Upper lobe of right lung (tissue), 1 donor: ENCODE results near the gene PCK2. TPM values are rescaled to one million over a fixed set of nuclear protein-coding genes. Genes with fewer than 3 reads are reported as not detected.
A peak's percentile ranks its signal among the peaks of the same experiment; 100 is the strongest.
"Not testable (repeated sequence)": the region's sequence is repeated elsewhere in the genome, so short reads cannot be mapped to it uniquely, and the experiment has no call there.

Source experiments
- ATAC-seq: fragments of 200-7000 bp; cut with Tn5 transposase; one replicate; pipeline ENCODE4 v1.9.1; 2020; ENCODE audit warnings: mild to moderate bottlenecking, moderate library complexity
- DNase-seq: peaks from one replicate; pipeline ENCODE4 v3.0.0-alpha.2; 2020
- H3K27ac ChIP-seq: fragments of 200-600 bp; one replicate; pipeline ENCODE4 v1.8.0; 2022
- H3K27me3 ChIP-seq: fragments of 200-600 bp; one replicate; pipeline ENCODE4 v1.8.0; 2022; ENCODE audit warnings: mild to moderate bottlenecking
- H3K36me3 ChIP-seq: fragments of 200-600 bp; one replicate; pipeline ENCODE4 v1.8.0; 2022
- H3K4me1 ChIP-seq: fragments of 200-600 bp; one replicate; pipeline ENCODE4 v1.8.0; 2022
- H3K4me3 ChIP-seq: fragments of 200-600 bp; one replicate; pipeline ENCODE4 v1.8.0; 2022; ENCODE audit warnings: mild to moderate bottlenecking
- H3K9me3 ChIP-seq: fragments of 200-600 bp; one replicate; pipeline ENCODE4 v1.8.0; 2022
- CTCF ChIP-seq: fragments of 200-600 bp; IDR thresholded peaks from one replicate; pipeline ENCODE4 v1.8.0; 2022; ENCODE audit warnings: antibody characterized with exemption
- intact Hi-C: fragments of 100-400 bp; cut with DNase I; formaldehyde crosslinking; loops from one replicate; pipeline ENCODE4 v1.11.0; 2022
- long read RNA-seq: library from polyadenylated mRNA; unstranded; transcript quantifications from one replicate; pipeline ENCODE4 v2.0.0, GENCODE V29; 2021
- total RNA-seq: library from RNA; stranded (reverse); fragmentation: NEBNext Ultra II Directional; extraction: Animal tissue kit (Norgen Biotek cat#: 25700); gene quantifications from one replicate; pipeline ENCODE4 v1.2.1, GENCODE V29; 2021
- donor health status: DM: no; HTN: yes; CAD: no; lungs with severe emphysema.

The PCK2 gene
- 39.9 TPM for total RNA-seq
- long read RNA-seq, transcript PCK2-203 (10 exons, 2,505 nt) = minor isoform, 9 of 81 reads
- long read RNA-seq, transcript PCK2-201 (10 exons, 2,357 nt) = major isoform, 46 of 81 reads
- long read RNA-seq, partial matches to known transcripts = 6 of 81 reads
- long read RNA-seq, other reads (novel, unspliced or antisense) = 17 of 81 reads

- DNase-seq (peak; percentile 99), ATAC-seq (peak; percentile 95)
- intact Hi-C loops = no loop called here
- Histone ChIP-seq H3K27ac (peak within 1 kb of the TSS; percentile 97), H3K4me1 (peaks cover 20% of the 10 kb centered on the region), H3K4me3 (peak within 1 kb of the TSS; percentile 97), H3K36me3 (peaks cover 14% of the 10 kb centered on the region), H3K27me3 (no peaks in the 10 kb centered on the region), H3K9me3 (no peaks in the 10 kb centered on the region)
- no peak for TF ChIP-seq CTCF
Observed at GRCh38 chr14:24093901-24094840, at the start of gene PCK2. Gene PCK2, plus strand, starts transcription at chr14:24094311. Its CDS starts 95 bp downstream, at chr14:24094406.

GRCh38 chr14:24049002-24049401, 45.1 kb upstream of the PCK2 start:
- DNase-seq, H3K27me3 ChIP-seq, H3K27ac ChIP-seq, H3K9me3 ChIP-seq, H3K36me3 ChIP-seq, H3K4me3 ChIP-seq, intact Hi-C loops: not testable (repeated sequence)
- ATAC-seq = peak; percentile 47
- peaks cover 14% of the 10 kb centered on the region for H3K4me1 ChIP-seq

GRCh38 chr14:24050753-24051152, 43.4 kb upstream of the PCK2 start:
- not testable (repeated sequence) for H3K36me3 ChIP-seq, H3K4me3 ChIP-seq, H3K27me3 ChIP-seq, ATAC-seq, H3K27ac ChIP-seq, H3K9me3 ChIP-seq, DNase-seq
- intact Hi-C loops = loop anchor here (10.0 kb wide), 1 partner anchor 54 kb away; no protein-coding TSS in a partner anchor
- H3K4me1 ChIP-seq = peaks cover 14% of the 10 kb centered on the region

GRCh38 chr14:24051176-24051788, 42.8 kb upstream of the PCK2 start:
- peaks cover 14% of the 10 kb centered on the region for H3K4me1 ChIP-seq
- H3K9me3 ChIP-seq = no peaks in the 10 kb centered on the region
- intact Hi-C loops = loop anchor here (10.0 kb wide), 1 partner anchor 54 kb away; no protein-coding TSS in a partner anchor
- DNase-seq (no peak), ATAC-seq (peak; percentile 18)
- no peaks in the 10 kb centered on the region for H3K36me3 ChIP-seq
- TF ChIP-seq CTCF = no peak
- no peaks in the 10 kb centered on the region for H3K27me3 ChIP-seq
- no peak overlapping the region for H3K27ac ChIP-seq
- H3K4me3 ChIP-seq = peak overlapping the region; percentile 71

- intact Hi-C loops = loop anchor here (10.0 kb wide), 1 partner anchor 53 kb away; no protein-coding TSS in a partner anchor
- no peak for TF ChIP-seq CTCF
- H3K36me3 ChIP-seq = no peaks in the 10 kb centered on the region
- no peaks in the 10 kb centered on the region for H3K9me3 ChIP-seq
- H3K4me3 ChIP-seq = peak within 1 kb of the TSS; percentile 71
- no peak within 1 kb of the TSS for H3K27ac ChIP-seq
- DNase-seq = peak; percentile 89
- ATAC-seq = peak; percentile 88
- H3K4me1 ChIP-seq = peaks cover 14% of the 10 kb centered on the region
- no peaks in the 10 kb centered on the region for H3K27me3 ChIP-seq
Observed at GRCh38 chr14:24051789-24052655, 42.1 kb upstream of the PCK2 start, which contains the start of gene CARMIL3. Gene CARMIL3, plus strand, starts transcription at chr14:24052009. Its CDS starts 145 bp downstream, at chr14:24052154.
